Gastrocnemius medialis (tissue), 4 donors: ENCODE data around the gene SNAP47. TPM values are rescaled to one million over a fixed set of nuclear protein-coding genes. Genes with fewer than 3 reads are reported as not detected.

Experiments
- ATAC-seq, 2 donors: fragments of 150-250 bp; one replicate each; pipeline ENCODE4 v1.9.1; 2016
- DNase-seq, 2 donors: peaks; one replicate each; pipeline ENCODE4 v3.0.0-alpha.2; 2019
- H3K27ac ChIP-seq, 4 donors: fragments of 200-600 bp; sonication (generic); 1 replicate in 1 of 4; 2 replicates in 3 of 4; pipeline ENCODE4 v1.5.1; 2016 to 2018; ENCODE audit warnings: mild to moderate bottlenecking in 2 of 4, moderate library complexity in 1 of 4
- H3K27me3 ChIP-seq, 3 donors: fragments of 200-600 bp; sonication (generic) in 2 of 3; 1 replicate in 1 of 3; 2 replicates in 2 of 3; pipeline versions ENCODE4 v1.5.1 to v1.6.0; 2016 to 2019; ENCODE audit warnings: mild to moderate bottlenecking in 1 of 3, moderate library complexity in 1 of 3
- H3K36me3 ChIP-seq, 2 donors: fragments of 200-600 bp; sonication (generic) in 1 of 2; one replicate each; pipeline ENCODE4 v1.5.1; 2017 to 2018
- H3K4me1 ChIP-seq, 2 donors: fragments of 200-600 bp; sonication (generic) in 1 of 2; one replicate each; pipeline ENCODE4 v1.5.1; 2016 to 2017; ENCODE audit warnings: mild to moderate bottlenecking in 2 of 2
- H3K4me3 ChIP-seq, 4 donors: fragments of 200-600 bp; sonication (generic) in 3 of 4; 1 replicate in 1 of 4; 2 replicates in 3 of 4; pipeline ENCODE4 v1.5.1; 2016 to 2019; ENCODE audit warnings: mild to moderate bottlenecking in 2 of 4
- H3K9me3 ChIP-seq, 3 donors: fragments of 200-600 bp; sonication (generic) in 2 of 3; 1 replicate in 1 of 3; 2 replicates in 2 of 3; pipeline ENCODE4 v1.5.1; 2016 to 2019
- POLR2A ChIP-seq, 2 donors: fragments of 450-650 bp; IDR thresholded peaks; one replicate each; pipeline ENCODE4 v1.6.1; 2017; ENCODE audit warnings: antibody characterized with exemption in 2 of 2, mild to moderate bottlenecking in 2 of 2, moderate library complexity in 2 of 2
- in situ Hi-C, 4 donors: fragments of 200-750 bp; cut with MboI; loops; one replicate each; pipeline versions ENCODE4 v1.15.0 to v1.8.0; 2017; ENCODE audit warnings: low sequenced_read_pairs in 4 of 4
- intact Hi-C: fragments of 100-400 bp; cut with DNase I; formaldehyde crosslinking; loops from one replicate; pipeline ENCODE4 v1.15.1; 2023; ENCODE audit warnings: low total_unique reads
- total RNA-seq, 4 donors: library from RNA; depleted of rRNA; stranded (reverse); fragments of >200 nt; gene quantifications; one replicate each; pipeline versions ENCODE4 v1.1.0 to v1.2.3, GENCODE V29; 2016
- TF ChIP-seq, protein P1 (sequence below), 5 experiments: fragments of 450-650 bp in 3 of 5; fragments of 200-600 bp in 2 of 5; sonication (generic) in 2 of 5; IDR thresholded peaks in 4 of 5; conservative IDR thresholded peaks in 1 of 5; 1 replicate in 4 of 5; 2 replicates in 1 of 5; pipeline ENCODE4 v1.5.1; 2016 to 2019; ENCODE audit warnings: antibody characterized with exemption in 5 of 5, mild to moderate bottlenecking in 3 of 5, moderate library complexity in 3 of 5

SNAP47 gene
- total RNA-seq, 4 donors from 2014 or later, result 30.2 to 42.7 (median 37.9) TPM

DNA sequence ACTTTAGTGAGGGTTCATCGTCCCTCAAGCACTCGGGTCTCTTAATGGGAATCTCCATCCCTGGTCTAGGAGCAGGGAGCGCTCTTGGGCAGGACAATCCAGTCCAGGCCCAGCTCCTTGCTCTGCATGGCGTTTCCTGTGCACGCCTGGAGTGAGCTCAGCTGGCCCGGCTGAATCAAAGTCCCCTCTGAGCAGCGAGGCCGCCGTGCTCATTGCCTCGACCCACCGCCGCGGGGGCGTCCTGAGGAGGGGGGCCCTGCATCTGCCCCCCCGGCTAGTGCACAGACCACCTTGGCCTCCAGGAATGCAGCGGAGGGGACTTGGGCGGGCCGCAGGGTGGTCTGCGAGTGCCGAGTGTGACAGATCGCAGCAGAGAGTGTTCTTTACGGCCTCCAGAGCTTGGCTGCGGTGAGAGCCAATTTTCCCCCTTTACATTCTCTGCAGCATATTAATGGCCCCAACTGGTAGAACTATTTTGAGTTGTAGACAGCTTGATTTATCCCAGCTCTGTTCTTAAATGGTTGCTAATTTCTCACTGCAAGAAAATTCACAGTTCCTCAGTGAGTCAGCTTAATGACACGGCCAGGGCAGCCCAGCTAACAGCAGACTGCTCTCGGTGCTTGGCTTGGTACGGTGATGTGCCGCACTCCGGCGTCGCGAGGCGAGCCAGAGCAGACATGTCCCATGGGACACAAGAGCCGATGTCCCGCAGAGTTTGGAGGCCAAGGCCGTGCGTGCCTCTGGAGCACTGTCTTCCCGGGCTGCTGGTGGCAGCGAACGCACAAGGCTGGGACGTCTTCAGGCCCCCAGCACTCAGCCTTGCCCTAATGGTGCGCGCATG, 39.8 kb downstream of the SNAP47 start:
- in situ Hi-C loops (loop anchor here in 2 of 4 donors (10.0 to 25.0 kb wide), 3 partner anchors 180 to 312 kb away; partner anchors contain the start of gene ARF1 (in 1 of the 2)), intact Hi-C loops (no loop called here)
- ATAC-seq (no peak), DNase-seq (no peak)
- H3K27ac ChIP-seq, result no peak overlapping the region
- H3K27me3 ChIP-seq, result no peaks in the 10 kb centered on the region
- H3K4me3 ChIP-seq, result no peak overlapping the region
- H3K36me3 ChIP-seq, result peaks cover 0 to 11% of the 10 kb centered on the region in 2 donors
- TF ChIP-seq POLR2A (IDR thresholded peaks at IDR 0.05), result no peak
- TF ChIP-seq, protein P1, sequence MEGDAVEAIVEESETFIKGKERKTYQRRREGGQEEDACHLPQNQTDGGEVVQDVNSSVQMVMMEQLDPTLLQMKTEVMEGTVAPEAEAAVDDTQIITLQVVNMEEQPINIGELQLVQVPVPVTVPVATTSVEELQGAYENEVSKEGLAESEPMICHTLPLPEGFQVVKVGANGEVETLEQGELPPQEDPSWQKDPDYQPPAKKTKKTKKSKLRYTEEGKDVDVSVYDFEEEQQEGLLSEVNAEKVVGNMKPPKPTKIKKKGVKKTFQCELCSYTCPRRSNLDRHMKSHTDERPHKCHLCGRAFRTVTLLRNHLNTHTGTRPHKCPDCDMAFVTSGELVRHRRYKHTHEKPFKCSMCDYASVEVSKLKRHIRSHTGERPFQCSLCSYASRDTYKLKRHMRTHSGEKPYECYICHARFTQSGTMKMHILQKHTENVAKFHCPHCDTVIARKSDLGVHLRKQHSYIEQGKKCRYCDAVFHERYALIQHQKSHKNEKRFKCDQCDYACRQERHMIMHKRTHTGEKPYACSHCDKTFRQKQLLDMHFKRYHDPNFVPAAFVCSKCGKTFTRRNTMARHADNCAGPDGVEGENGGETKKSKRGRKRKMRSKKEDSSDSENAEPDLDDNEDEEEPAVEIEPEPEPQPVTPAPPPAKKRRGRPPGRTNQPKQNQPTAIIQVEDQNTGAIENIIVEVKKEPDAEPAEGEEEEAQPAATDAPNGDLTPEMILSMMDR (IDR thresholded peaks at IDR 0.05 in 4 of 5, conservative IDR thresholded peaks at IDR 0.05 in 1 of 5), result no peak
- H3K4me1 ChIP-seq, result no peaks in the 10 kb centered on the region
- no peaks in the 10 kb centered on the region for H3K9me3 ChIP-seq

DNA sequence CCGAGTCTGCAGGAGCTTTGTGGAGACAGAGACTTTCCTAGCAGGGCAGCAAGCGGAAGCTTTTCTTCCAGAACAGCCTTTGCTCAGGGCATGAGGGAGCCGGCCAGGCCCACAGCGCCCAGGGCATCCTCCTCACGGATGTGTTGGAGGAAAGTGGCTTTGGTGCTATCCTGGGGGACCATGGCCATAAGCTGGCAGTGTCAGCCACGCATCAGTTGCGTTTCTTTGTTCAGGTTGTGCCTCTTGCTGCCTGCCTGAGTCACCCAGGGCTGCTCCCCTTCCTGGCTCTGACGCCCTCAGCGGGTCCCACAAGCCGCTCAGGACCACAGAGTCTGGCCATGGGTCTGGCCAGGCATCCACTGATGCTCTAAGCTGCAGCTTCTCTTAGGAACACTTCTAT, 40.6 kb downstream of the SNAP47 start:
- H3K9me3 ChIP-seq, result no peaks in the 10 kb centered on the region
- no peak for DNase-seq
- in situ Hi-C loops (loop anchor here in 1 of 4 donors (10.0 kb wide), 1 partner anchor 179 kb away; no protein-coding TSS in a partner anchor), intact Hi-C loops (no loop called here)
- H3K27me3 ChIP-seq, result no peaks in the 10 kb centered on the region
- H3K27ac ChIP-seq, result no peak overlapping the region
- H3K4me1 ChIP-seq, result no peaks in the 10 kb centered on the region
- ATAC-seq, result no peak
- TF ChIP-seq POLR2A (IDR thresholded peaks at IDR 0.05), result no peak
- TF ChIP-seq, protein P1 (IDR thresholded peaks at IDR 0.05 in 4 of 5, conservative IDR thresholded peaks at IDR 0.05 in 1 of 5), result no peak
- no peak overlapping the region for H3K4me3 ChIP-seq
- H3K36me3 ChIP-seq, result peaks cover 0 to 11% of the 10 kb centered on the region in 2 donors

GRCh38 chr1:227776331-227776771, 41.1 kb downstream of the SNAP47 start:
- Histone ChIP-seq H3K27me3 (no peaks in the 10 kb centered on the region), H3K36me3 (peaks cover 0 to 11% of the 10 kb centered on the region in 2 donors), H3K4me3 (no peak overlapping the region), H3K9me3 (no peaks in the 10 kb centered on the region), H3K27ac (no peak overlapping the region), H3K4me1 (no peaks in the 10 kb centered on the region)
- DNase-seq (no peak), ATAC-seq (no peak)
- TF ChIP-seq, protein P1 (IDR thresholded peaks at IDR 0.05 in 4 of 5, conservative IDR thresholded peaks at IDR 0.05 in 1 of 5), result no peak
- TF ChIP-seq POLR2A (IDR thresholded peaks at IDR 0.05), result no peak
- in situ Hi-C loops, result loop anchor here in 1 of 4 donors (10.0 kb wide), 1 partner anchor 178 kb away; no protein-coding TSS in a partner anchor
- intact Hi-C loops, result no loop called here

DNA sequence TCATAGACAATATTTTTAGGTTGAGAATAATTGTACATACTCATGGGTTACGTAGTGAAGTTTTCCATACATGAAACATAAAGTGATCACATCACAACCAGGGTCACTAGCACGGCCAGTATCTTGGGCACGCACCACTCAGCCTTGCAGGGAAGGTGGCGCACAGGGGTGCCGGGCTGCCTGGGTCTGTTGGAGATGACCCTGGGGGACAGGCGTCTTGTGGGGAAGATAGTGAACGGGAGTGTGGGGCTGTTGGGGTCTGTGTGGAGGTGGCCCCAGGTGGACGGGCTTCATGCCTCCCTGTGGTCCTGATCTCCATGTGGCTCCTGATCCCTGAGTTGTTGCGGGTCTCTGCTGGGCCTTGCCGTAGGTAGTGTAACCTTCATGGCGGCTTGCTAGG, 41.9 kb downstream of the SNAP47 start:
- no peaks in the 10 kb centered on the region for H3K4me1 ChIP-seq
- H3K27me3 ChIP-seq, result no peaks in the 10 kb centered on the region
- H3K4me3 ChIP-seq, result no peak overlapping the region
- no peak for ATAC-seq
- H3K36me3 ChIP-seq, result peaks cover 0 to 11% of the 10 kb centered on the region in 2 donors
- no peaks in the 10 kb centered on the region for H3K9me3 ChIP-seq
- H3K27ac ChIP-seq, result no peak overlapping the region
- no peak for DNase-seq
- TF ChIP-seq, protein P1 (IDR thresholded peaks at IDR 0.05 in 4 of 5, conservative IDR thresholded peaks at IDR 0.05 in 1 of 5), result no peak
- TF ChIP-seq POLR2A (IDR thresholded peaks at IDR 0.05), result no peak
- in situ Hi-C loops (loop anchor here in 1 of 4 donors (10.0 kb wide), 1 partner anchor 178 kb away; no protein-coding TSS in a partner anchor), intact Hi-C loops (no loop called here)
